ENCODE results near the gene ABCC5.

DNA sequence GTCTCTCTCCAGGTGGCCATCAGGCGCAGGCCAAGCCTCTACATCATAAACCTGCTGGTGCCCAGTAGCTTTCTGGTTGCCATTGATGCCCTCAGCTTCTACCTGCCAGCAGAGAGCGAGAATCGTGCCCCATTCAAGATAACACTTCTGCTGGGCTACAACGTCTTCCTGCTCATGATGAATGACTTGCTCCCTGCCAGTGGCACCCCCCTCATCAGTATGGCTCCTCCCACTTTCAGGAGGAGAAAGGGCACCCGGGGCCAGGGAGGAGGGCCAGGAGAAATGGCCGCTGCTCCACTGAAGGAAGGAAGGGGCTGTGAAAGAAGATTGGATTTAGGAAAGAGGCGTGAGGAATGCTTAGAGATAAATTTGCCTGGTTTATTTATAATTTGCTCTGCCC lies 41.7 kb upstream of the ABCC5 start:
- TF ChIP-seq POLR2A (IDR thresholded peaks at IDR 0.05; ENCODE audit: low read length), result no peak
- no peak for TF ChIP-seq GATA1 (IDR thresholded peaks at IDR 0.05; ENCODE audit: low read depth, low read length)
